Breast epithelium (tissue), 3 donors: ENCODE results near the gene GLIPR2.

Source experiments
- CTCF ChIP-seq, 3 donors: fragments of 450-650 bp; IDR thresholded peaks; one replicate each; pipeline ENCODE4 v1.5.1; 2016 to 2017; ENCODE audit warnings: antibody characterized with exemption in 3 of 3, mild to moderate bottlenecking in 3 of 3, moderate library complexity in 3 of 3
- POLR2A ChIP-seq: fragments of 450-650 bp; IDR thresholded peaks from one replicate; pipeline ENCODE4 v1.6.1; 2016; ENCODE audit warnings: antibody characterized with exemption, mild to moderate bottlenecking, moderate library complexity

GRCh38 chr9:36193023-36193422, 56.5 kb downstream of the GLIPR2 start:
- TF ChIP-seq CTCF (IDR thresholded peaks at IDR 0.05) (no peak), POLR2A (no peak)
